NOMO-1 (cell line): ENCODE results near the gene C1QA.
"Not testable (repeated sequence)": the region's sequence is repeated elsewhere in the genome, so short reads cannot be mapped to it uniquely, and the experiment has no call there.

ENCODE experiments used
- DNase-seq, 2 experiments: peaks; one replicate each; lab custom pipeline; 2025; ENCODE audit not compliant: unreplicated experiment in 2 of 2; lab: John Stamatoyannopoulos, UW

The C1QA gene

DNA sequence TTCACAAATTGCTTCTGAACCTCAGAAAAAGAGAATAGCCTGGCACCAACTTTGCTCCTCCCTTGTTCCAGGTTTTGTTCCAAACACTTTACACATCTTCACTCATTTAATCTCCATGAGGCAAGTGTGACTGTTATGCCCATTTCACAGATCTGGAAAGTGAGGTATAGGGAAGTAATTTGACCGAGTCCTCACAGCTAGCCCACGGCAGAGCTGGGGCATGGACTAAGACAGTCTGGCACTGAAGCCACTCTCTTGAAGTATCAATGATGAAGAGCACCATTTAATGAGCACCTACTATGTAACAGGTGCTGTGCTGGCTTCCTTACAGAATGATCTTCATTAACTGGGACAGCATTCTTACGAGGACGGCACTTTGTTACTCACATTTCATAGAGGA, 35.6 kb downstream of the C1QA start:
- DNase-seq = no peak

DNA sequence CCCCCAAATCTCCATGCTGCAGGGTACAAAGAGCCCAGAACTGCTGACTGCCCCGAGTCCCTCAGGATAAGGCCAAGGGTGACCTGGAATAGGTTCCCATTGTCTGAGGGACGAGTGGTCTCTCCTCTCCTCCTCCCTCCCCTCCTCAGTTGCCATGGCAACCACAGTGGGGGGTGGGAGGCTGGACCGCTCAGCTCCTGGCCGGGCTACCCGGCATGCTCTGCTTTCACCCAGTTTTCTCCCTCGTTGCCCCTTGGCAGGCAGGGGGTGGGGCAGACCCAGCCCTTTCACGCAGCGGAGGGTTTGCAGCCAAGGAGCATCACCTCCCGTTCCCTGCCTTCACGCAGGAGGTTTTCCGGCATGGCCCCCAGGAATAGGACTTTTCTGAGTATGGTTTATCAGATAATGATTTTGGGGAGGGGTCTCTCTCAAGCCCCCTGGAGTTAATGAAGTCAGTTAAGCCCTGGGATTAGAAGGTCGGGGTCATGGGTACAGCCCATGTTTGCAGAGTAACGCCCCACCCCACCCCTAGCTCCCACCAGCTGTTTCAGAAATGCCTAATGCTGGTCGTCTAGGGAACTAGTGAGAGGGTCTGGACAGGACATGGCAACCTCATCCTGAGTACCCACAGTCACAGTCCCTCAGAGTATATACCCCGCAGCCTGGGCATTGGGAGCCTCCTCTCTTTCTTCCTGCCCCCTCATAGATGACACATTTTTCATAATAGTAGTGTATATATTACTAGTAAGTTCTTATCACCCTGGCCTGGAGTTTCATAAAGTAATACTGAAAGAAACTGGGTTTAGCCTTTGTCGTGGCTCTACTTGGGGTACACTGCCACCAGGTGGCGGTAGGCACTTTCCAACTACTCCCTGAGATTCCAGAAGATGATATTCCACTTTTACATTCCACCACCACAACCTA, 37.3 kb downstream of the C1QA start:
- DNase-seq = peak in 1 of 2 experiments; percentile 41

DNA sequence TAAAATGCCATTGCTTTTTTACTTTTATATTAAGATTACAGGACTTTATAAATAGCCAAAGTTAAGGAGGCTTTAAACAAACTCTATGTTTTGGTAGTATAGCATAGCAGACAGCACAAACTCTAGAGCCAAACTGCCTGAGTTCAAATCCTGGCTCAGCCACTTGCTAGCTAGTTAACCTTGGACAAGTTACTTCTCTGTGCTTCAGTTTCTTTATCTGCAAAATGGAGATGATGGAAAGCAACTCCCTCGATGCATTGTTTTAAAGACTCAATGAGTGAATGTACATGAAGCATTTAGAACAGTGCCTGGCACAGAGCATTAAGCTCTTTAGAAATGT, 38.0 kb downstream of the C1QA start:
- DNase-seq = no peak

DNA sequence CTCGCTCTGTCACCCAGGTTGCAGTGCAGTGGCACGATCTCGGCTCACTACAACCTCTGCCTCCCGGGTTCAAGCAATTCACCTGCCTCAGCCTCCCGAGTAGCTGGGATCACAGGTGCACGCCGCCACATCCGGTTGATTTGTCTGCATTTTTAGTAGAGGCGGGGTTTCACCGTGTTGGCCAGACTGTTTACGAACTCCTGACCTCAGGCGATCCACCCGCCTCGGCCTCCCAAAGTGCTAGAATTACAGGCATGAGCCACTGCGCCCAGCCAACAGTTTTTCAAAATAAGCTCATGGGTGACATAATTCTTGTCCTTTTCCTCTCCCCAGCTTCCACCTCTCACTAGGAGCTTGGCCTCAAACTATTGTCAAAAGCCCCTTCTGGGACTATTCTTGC, 39.7 kb downstream of the C1QA start:
- not testable (repeated sequence) for DNase-seq

DNA sequence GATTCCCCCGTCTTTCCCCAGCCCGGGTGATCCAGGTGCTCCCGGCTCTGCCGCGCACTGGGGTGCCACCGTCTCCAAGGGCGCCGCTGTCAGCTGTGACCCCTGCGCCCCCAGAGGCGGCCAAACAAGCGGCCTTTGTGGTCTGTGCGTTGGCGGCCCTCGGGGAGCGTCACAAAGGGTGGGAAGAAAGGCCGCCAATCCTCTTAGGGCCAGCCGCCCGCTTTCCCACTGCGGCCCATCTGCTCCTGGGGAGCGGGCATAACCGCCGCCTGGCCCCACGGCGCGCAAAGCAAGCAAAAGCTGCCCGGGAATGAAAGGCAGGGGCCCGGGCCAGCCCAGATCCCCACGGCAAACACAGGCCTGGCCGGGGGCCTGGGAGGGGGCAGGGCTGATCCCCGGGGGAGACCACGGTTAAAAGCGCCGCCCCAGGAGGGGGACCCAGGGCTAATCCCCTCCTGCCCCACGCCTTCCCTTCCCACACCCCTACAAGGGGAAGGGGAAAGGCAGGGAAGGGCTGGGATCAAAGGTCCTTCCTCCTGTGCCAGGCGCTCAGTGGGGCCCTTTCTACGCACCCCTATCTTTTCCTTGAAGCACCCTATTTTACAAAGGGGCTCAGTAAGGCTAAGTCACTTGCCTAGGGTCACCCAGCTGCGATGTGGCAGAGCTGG, 40.6 kb downstream of the C1QA start:
- DNase-seq = no peak

DNA sequence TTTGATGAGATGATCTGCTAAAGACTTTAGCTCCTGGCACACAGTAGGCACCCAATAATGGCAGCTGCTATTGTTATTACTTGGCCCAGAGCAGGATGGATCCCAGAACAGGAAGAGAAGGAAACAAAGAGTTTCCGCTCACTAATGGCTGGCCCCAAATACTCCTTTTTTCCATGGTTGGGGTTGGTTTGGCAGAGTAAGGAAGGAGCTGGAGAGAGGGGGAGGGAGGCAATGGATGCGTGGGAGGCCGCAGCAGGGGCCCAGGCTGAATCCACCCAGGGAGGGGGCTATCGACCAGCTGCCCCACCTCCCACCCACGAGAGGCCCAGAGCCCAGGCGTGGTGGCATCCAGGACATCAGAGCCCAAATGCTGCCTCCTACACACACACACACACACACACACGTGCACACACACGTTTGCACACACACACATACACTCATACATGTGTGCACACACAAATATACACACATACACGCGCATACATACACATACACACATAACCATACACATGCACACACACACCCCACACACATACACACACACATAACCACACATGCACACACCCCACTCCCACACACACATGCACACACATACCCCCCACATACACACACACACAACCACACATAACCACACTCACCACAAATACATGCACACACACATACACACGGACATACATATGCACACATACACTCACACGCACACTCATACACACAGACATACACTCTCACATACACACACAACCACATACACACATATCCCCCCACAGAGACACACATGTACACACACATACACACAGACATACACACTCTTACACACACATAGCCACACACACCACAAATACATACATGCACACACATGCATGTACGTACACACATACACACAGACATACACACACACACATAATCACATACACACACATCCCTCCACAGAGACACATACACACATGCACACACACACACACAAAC, 41.8 kb downstream of the C1QA start:
- DNase-seq = no peak

DNA sequence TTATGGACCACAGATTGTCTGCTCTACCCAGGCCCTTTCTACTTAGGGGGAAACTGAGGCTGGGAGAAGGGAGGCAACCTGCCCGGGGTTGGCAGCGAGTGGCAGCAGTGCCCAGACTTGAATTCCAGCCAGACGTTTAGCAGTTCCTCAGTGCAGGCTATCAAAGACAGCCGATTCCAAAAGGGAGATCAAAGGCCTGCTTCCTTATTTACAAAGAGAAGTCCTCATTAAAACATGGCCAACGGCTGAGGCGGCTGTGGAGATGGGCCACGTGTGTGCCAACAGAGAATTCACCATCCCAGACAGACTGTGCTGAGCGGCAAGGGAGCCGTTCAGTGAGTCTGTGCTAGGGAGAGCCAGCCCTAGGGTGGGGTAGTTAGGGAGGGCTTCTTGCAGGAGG, 44.3 kb downstream of the C1QA start:
- DNase-seq = no peak

DNA sequence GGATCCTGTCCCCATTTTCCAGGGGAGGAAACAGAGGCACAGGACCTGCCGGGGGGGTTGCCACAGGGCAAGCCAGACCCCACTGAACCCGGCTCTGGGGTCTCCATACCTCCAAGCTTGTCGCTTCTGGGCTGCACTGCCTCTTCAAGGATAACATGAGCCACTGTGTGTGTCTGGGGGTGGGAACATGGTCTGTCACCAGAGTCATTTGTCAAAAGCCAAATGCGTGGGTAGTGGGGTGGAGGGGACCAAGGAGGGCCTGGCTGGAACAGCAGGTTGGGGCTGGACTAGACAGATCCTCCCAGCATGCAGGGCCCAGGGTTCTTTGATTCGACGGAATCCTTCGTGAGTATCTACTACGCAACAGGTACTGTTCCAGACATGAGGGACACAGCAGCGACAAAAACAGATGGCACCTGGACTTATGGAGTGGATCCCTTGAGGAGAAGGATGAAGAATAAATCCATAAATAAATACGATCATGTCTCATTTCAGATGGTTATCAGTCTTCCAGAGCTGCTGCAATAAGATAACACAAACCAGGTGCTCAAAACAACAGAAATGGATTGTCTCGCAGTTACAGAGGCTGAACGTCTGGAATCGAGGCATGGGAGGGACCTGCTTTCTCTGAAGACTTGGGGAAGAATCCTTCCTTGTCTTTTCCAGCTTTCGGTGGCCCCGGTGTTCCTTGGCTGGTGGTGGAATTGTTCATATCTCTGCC, 45.3 kb downstream of the C1QA start:
- no peak for DNase-seq

DNA sequence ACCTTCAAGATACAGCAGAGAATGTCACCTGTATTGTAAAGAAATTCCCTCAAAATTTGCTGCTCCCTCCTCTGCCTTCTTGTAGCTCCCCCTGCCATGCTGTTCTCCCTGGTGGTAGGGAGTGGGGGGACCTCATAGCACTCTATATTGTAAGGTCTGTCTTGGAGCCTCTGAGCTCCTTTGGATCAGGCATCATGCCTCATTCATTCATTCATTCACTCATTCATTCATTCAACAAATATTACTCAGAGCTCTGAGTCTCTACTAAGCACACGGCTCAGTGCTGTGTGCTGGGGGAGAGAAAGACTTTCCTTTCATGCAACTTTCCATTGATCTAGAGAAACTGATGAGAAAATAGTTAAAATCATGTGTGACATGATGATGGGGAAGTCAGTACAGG, 47.1 kb downstream of the C1QA start:
- no peak for DNase-seq

DNA sequence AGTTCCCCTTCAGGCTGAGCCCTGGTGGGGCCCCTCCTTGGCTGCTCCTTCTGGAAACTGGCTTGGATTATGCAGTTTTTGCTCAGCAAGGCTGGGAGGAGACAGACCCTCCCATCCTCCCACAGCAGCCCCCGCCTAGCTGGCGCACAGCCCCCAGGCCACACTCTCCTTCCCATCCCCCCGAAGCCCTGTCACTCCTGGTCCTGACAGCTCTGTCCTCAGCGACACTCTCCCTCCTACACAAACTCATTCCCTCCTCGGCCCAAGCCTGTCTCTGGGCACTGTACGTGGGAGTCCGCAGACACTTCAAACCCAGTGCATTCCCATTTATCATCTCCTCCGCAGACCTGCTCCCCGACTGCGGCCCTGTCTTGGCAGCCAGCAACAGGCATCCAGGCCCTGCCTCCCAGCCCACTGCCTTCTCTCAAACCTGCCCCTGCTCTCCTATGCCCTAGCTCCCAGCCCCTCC, 49.2 kb downstream of the C1QA start:
- DNase-seq = no peak

DNA sequence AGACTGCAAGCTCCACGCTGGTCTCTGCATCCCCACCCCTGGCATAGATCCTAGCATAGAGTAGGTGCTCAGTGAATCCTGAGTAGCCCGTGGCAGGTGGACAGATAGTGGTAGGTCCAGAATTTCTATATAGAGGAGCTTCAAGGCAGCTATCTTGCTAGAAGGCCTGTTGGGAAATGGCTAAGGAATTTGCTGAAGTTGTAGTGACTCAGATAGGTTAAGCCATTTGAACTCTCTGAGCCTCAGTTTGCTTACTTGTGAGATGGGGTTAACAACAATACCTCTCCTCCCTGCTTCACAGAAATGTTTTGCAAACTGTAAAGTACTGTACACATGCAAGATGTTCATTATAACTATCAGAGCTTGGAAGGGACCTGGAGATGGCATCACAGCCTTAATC, 50.8 kb downstream of the C1QA start:
- no peak for DNase-seq

DNA sequence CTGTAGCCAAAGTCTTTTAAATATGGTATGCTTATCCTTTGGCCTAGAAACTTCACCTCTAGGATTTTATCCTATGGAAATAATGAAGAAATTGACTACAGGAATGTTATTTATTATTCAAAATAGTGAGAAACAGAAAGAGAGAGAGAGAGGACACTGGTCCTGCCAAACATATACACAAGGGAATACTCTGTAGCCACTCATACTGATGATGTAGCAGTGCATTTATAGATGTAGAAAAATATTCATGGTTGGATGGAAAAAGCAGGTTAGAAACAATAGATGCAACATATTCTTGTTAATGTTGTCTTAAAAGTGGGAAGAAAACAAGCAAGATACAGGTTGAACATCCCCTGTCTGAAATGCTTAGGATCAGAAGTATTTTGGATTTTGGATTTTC, 52.0 kb downstream of the C1QA start:
- DNase-seq = no peak
